Activated CD4-positive, alpha-beta memory T cell treated with anti-CD3 and anti-CD28 coated beads, Interleukin-2, amount 10 ng/mL, durations not matched to agents 7 days and 5 days (primary cell): ENCODE data around the gene NR1D1. TPM values are rescaled to one million over a fixed set of nuclear protein-coding genes. Genes with fewer than 3 reads are reported as not detected.

Experiments
- CTCF ChIA-PET: fragments of 350-600 bp; sonication (Branson Sonifier 250); formaldehyde crosslinking; loops from one replicate; lab custom pipeline; 2021; ENCODE audit warnings: antibody characterized with exemption, inconsistent platforms; lab: Charles Lee
- POLR2A ChIA-PET: fragments of 350-600 bp; sonication (Branson Sonifier 250); formaldehyde crosslinking; loops from one replicate; lab custom pipeline; 2021; ENCODE audit warnings: antibody characterized with exemption; lab: Charles Lee
- DNase-seq: peaks from one replicate; pipeline ENCODE4 v3.0.0-alpha.2; 2020
- H3K27ac Mint-ChIP-seq: one replicate; pipeline ENCODE4 v1.8.0; 2021; ENCODE audit warnings: mild to moderate bottlenecking, mixed read lengths
- H3K27me3 Mint-ChIP-seq: one replicate; pipeline ENCODE4 v1.8.0; 2021; ENCODE audit warnings: mixed read lengths
- H3K36me3 Mint-ChIP-seq: one replicate; pipeline ENCODE4 v1.8.0; 2021; ENCODE audit warnings: low read depth, mixed read lengths
- H3K4me1 Mint-ChIP-seq: one replicate; pipeline ENCODE4 v1.8.0; 2021; ENCODE audit warnings: mixed read lengths
- H3K4me3 Mint-ChIP-seq: one replicate; pipeline ENCODE4 v1.8.0; 2021; ENCODE audit warnings: mild to moderate bottlenecking, mixed read lengths
- H3K9me3 Mint-ChIP-seq: one replicate; pipeline ENCODE4 v1.8.0; 2021; ENCODE audit warnings: mixed read lengths
- total RNA-seq, 2 experiments: library from RNA; stranded (reverse); gene quantifications; one replicate each; pipeline ENCODE4 v1.2.3, GENCODE V29; 2021

Gene NR1D1
- total RNA-seq, 2 experiments from 2014 or later = 5.2 to 5.9 TPM

DNA sequence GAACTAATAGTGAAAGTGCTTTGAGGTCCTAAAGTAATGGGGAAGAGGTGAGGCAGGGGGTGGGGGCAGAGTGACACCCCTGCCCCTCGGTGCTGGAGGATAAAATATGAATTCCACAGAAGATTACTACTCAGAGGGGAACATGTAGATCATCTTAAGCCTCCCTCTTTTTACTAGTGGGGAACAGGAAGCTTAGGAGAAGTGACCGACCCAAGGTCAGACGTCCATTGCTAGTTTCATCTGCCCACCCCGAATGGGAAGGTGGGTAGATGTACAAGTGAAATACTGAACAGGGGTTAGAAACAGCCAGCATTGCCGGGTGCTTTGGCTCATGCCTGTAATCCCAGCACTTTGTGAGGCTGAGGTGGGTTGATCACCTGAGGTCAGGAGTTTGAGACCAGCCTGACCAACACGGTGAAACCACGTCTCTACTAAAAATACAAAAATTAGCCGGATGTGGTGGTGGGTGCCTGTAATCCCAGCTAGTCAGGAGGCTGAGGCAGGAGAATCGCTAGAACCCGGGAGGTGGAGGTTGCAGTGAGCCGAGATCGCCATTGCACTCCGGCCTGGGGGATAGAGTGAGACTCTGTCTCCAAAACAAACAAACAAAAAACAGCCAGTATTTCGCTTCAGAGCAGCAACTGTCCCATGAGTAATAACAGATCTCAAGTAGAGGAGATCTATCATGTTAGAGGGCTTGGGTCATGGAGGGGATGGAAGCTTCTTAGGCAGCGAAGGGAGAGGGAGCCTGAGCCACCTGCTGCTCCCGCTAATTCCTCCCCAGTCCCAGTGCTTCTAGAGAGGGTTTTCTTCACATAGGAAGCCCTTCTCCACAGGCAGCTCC is 1.2 kb upstream of the NR1D1 start:
- Mint-ChIP-seq H3K4me3 (no peak overlapping the region), H3K27ac (no peak overlapping the region), H3K36me3 (peaks cover 15% of the 10 kb centered on the region), H3K27me3 (no peaks in the 10 kb centered on the region), H3K4me1 (peaks cover 89% of the 10 kb centered on the region), H3K9me3 (no peaks in the 10 kb centered on the region)
- CTCF ChIA-PET = interaction anchor here (1.4 to 10.5 kb wide), 5 partner anchors 10 to 67 kb away, joined by 4 to 141 read pairs (median 10); partner anchors contain the start of gene MSL1
- DNase-seq = no peak
- POLR2A ChIA-PET = interaction anchor here (0.8 to 7.8 kb wide), 11 partner anchors 10 to 223 kb away, joined by 3 to 110 read pairs (median 10); partner anchors contain the start of genes MED24, MSL1 and PSMD3

DNA sequence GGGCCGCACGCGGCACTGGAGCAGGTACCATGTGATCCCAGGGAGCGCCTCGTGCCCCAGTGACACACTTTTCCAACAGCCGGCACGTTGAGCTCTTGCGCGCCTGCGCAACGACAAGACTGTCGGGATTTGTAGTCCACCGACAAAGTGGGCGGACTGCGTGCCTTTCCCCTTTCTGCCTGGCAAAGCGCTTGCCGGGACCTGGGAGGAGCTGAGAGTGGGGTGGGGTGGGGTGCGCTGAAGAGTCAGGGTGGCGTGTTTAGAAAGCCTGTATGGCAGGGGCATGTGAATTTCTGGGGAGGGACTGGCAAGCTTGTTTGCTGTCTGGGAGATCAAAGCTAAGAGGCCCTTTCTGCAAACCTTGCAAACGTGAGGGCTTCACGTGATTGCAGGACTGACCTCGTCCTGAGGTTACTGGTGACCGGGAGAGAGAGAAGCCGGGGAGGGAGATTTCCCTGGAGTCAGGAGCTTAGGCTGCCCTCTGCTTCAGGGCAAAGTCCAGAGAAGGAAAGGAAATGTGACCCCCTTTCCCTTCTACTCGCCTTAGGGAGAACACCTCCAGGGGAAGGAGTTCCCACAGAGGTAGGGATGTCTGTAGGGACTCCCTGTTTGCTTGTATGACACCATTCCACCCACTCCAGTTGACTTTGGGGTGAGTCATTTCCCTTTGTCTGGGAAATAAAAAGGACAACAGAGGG is 429 bp upstream of the NR1D1 start:
- no peaks in the 10 kb centered on the region for H3K27me3 Mint-ChIP-seq
- peak overlapping the region; percentile 80 for H3K27ac Mint-ChIP-seq
- ChIA-PET POLR2A (interaction anchor here (0.8 to 7.8 kb wide), 13 partner anchors 11 to 380 kb away, joined by 3 to 110 read pairs (median 4); partner anchors contain the start of genes CASC3, MED24, MSL1 and PSMD3), CTCF (interaction anchor here (0.9 to 10.5 kb wide), 7 partner anchors 11 to 75 kb away, joined by 3 to 141 read pairs (median 4); partner anchors contain the start of genes MED24 and MSL1)
- peaks cover 19% of the 10 kb centered on the region for H3K36me3 Mint-ChIP-seq
- DNase-seq = peak; percentile 93
- no peaks in the 10 kb centered on the region for H3K9me3 Mint-ChIP-seq
- H3K4me1 Mint-ChIP-seq = peaks cover 89% of the 10 kb centered on the region
- peak overlapping the region; percentile 77 for H3K4me3 Mint-ChIP-seq

DNA sequence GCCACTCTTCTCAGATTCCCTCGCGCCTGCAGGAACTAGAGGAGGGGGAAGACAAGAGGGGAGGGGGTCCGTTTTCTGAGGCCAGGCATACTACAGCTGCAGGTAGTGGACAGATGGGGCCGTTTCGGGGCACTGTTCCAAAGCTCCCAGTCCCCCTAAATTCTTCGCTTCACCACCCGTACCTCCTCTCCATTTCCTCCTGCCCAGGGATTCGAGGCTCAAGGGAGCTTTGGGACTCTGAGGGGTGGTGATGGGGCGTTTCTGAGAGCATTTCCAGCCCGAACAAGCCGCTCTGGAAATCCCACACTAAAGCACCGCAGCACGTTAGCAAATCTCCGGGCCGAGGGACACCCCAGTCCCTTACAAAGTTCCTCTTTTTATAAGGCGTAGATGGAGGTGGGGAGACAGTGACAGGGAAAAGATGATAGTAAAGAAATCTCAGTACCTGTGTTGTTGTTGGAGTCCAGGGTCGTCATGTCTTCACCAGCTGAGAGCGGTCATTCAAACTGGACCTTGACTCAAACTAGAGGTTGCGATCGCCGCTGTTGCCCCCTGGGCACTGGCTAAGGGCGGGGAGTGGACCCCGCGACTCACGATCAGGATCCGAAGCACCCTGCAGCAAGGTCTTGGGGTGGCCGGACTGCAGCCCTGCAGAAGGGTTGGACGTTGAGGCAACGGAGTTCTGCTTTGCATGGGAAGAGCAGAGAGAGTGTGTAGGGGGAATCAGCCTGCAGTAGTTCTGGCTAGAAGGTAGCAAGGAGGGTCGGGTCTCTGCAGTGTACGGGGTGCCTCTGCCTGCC is 570 bp downstream of the NR1D1 start:
- H3K9me3 Mint-ChIP-seq = no peaks in the 10 kb centered on the region
- DNase-seq = no peak
- CTCF ChIA-PET = interaction anchor here (0.9 to 10.5 kb wide), 11 partner anchors 12 to 76 kb away, joined by 3 to 141 read pairs (median 6); partner anchors contain the start of genes MED24 and MSL1

DNA sequence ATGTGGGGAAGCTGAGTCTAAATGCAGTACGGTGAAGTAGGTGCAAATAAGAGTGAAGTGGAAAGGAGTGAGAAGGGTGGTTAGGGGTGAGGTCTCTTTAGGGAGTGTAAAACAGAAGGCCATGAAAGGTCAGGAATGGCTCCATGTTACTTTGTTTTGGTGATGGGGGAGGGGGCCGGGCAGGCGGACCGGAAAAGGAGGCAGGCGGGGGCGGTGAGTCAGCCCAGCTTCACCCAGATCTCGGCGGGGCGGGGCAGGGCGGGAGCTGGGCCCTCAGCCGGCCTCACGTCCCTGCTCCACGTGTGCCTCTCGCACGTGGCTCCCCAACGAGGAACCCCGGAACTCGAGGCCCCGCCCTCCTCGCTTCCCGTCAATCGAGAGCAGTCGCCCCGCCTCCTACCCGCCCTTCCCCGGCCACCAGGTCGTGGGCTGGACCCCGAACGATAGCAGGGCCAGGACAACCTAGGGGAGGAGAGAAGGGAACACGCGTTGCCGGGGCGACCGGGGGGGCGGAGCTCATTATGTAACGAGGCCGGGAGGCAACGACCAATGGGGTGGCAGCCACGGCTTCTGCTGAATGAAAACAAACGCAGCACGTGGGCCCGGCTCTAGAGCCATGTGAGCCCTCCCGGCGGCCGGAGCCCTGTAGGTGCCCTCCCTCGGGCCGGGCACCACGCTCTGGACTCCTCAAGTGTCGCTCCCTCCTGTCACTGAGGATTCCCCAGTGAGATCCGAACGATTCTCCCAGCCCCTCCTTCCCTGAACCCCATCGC is 1.4 kb downstream of the NR1D1 start:
- peaks cover 88% of the 10 kb centered on the region for H3K4me1 Mint-ChIP-seq
- ChIA-PET POLR2A (interaction anchor here (0.8 to 7.8 kb wide), 16 partner anchors 8 to 637 kb away, joined by 3 to 110 read pairs (median 4); partner anchors contain the start of genes CASC3, CDK12, MED24 and MSL1), CTCF (interaction anchor here (0.8 to 10.5 kb wide), 7 partner anchors 13 to 35 kb away, joined by 3 to 141 read pairs (median 6); no protein-coding TSS in a partner anchor)
- peak overlapping the region; percentile 77 for H3K4me3 Mint-ChIP-seq
- H3K36me3 Mint-ChIP-seq = peaks cover 36% of the 10 kb centered on the region
- H3K9me3 Mint-ChIP-seq = no peaks in the 10 kb centered on the region
- no peaks in the 10 kb centered on the region for H3K27me3 Mint-ChIP-seq
- peak; percentile 98 for DNase-seq
- H3K27ac Mint-ChIP-seq = peak overlapping the region; percentile 92

More for the DNA sequence above, 570 bp downstream of the NR1D1 start:
- POLR2A ChIA-PET = interaction anchor here (0.9 to 7.8 kb wide), 21 partner anchors 10 to 638 kb away, joined by 3 to 110 read pairs (median 4); partner anchors contain the start of genes CASC3, CDK12, MED24 and MSL1
- Mint-ChIP-seq H3K4me1 (peaks cover 89% of the 10 kb centered on the region), H3K36me3 (peaks cover 29% of the 10 kb centered on the region), H3K27ac (peak overlapping the region; percentile 92), H3K27me3 (no peaks in the 10 kb centered on the region), H3K4me3 (peak overlapping the region; percentile 77)

DNA sequence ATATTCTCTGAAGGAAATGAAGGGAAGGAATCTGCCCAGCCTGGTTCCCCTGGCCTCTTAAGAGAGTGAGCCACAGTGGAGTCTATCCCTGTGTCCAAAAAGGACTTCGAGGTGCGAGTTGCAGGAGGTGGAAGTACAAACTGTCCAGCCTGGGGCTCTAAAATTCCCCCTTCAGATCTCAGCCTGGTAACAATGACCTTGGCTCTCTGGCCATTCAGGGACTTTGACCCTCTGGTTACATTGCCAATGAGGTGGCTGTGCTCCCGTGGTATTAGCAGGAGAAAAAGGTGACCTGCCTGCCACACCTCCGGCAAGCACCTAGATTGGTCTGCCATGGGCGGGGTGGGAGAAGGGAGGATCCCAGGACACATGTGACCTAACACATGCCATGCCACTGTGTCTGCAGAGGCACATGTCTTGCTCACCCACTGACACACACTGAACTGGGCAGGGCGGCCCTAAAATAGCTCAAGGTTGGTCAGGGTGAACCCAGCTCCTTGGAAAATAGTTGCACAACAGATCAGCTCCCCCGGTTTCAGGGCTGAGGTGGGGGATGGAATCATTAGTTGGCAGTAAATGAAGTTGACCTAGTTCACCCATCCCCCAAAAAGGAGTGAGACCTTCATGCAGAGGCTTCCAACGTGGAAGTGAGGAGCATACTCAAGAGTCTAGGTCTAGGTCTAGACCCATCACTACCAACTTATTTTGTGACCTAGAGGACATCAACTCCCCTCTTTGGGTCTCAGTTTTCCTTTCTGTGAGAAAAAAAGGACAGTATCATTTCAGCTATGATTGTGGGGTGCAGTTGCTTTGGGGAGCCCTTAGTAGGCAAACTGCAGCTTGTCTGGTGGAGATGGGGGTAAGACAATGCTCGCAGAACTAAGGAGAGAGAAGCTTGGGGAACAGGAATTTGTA is 2.2 kb downstream of the NR1D1 start:
- ChIA-PET CTCF (interaction anchor here (0.8 to 10.5 kb wide), 7 partner anchors 12 to 34 kb away, joined by 3 to 141 read pairs (median 6); no protein-coding TSS in a partner anchor), POLR2A (interaction anchor here (0.8 to 7.8 kb wide), 12 partner anchors 9 to 307 kb away, joined by 3 to 110 read pairs (median 8); partner anchors contain the start of genes CASC3, MED24, MSL1 and ORMDL3)
- H3K27me3 Mint-ChIP-seq = no peaks in the 10 kb centered on the region
- peak; percentile 33 for DNase-seq
- H3K4me1 Mint-ChIP-seq = peaks cover 87% of the 10 kb centered on the region
- peak overlapping the region; percentile 77 for H3K4me3 Mint-ChIP-seq
- H3K9me3 Mint-ChIP-seq = no peaks in the 10 kb centered on the region
- H3K27ac Mint-ChIP-seq = peak overlapping the region; percentile 92
- H3K36me3 Mint-ChIP-seq = peaks cover 43% of the 10 kb centered on the region

DNA sequence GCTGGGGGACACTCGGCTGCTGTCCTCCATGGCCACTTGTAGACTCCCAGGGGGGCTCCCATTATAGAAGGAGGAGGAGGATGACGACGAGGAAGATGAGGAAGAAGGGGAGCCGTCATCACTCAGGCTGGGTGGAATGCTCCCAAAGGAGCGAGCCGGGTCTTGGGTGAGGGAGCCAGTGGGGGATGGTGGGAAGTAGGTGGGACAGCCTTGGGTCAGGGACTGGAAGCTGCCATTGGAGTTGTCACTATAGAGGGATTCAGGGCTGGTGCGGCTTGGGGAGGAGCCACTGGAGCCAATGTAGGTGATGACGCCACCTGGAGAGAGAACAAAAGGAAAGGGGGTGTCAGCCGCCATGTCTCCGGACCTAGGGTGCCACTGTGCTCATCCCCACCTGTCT is 3.3 kb downstream of the NR1D1 start:
- no peaks in the 10 kb centered on the region for H3K27me3 Mint-ChIP-seq
- CTCF ChIA-PET = interaction anchor here (2.4 to 10.5 kb wide), 2 partner anchors 11 to 15 kb away, joined by 9 to 141 read pairs; no protein-coding TSS in a partner anchor
- H3K9me3 Mint-ChIP-seq = no peaks in the 10 kb centered on the region
- H3K4me1 Mint-ChIP-seq = peaks cover 84% of the 10 kb centered on the region
- peak overlapping the region; percentile 92 for H3K27ac Mint-ChIP-seq
- peak overlapping the region; percentile 77 for H3K4me3 Mint-ChIP-seq
- POLR2A ChIA-PET = interaction anchor here (0.8 to 7.8 kb wide), 6 partner anchors 10 to 43 kb away, joined by 3 to 110 read pairs (median 30); partner anchors contain the start of genes CASC3 and MSL1
- peaks cover 43% of the 10 kb centered on the region for H3K36me3 Mint-ChIP-seq
- DNase-seq = no peak

DNA sequence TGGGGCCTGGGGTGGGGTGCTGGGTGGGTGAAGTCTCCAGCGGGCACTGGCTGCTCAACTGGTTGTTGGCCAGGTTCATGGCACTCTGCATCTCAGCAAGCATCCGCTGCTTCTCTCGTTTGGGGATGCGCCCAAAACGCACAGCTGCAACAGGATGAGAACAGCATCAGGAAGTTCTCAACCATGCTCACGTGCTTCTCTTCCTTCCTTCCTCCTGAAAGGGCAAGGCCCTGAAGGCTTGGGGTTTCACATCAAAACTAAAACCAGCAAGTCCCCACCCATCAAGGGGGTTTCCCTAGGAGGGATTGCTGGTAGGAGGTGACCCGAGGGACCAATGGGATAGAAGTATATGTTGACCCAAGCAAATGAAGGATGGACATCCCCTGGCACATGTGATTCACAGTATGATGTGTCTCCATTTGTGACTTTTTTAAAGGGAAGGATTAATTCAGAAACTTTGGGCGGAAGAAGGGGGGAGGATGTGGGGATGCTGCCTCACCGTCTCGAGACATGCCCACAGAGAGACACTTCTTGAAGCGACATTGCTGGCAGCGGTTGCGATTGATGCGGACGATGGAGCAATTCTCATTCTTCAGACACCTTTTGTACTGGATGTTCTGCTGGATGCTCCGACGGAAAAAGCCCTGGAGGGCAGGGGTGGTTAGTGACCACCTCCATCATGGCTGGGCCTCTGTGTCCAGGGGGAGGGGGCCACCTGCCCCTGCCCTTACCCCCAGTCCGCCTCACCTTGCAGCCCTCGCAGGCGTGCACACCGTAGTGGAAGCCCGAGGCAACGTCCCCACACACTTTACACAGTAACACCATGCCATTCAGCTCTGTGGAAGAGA is 4.2 kb downstream of the NR1D1 start:
- peak; percentile 91 for DNase-seq
- peak overlapping the region; percentile 77 for H3K4me3 Mint-ChIP-seq
- ChIA-PET CTCF (interaction anchor here (1.2 to 10.5 kb wide), 6 partner anchors 10 to 73 kb away, joined by 3 to 141 read pairs (median 6); no protein-coding TSS in a partner anchor), POLR2A (interaction anchor here (0.6 to 7.8 kb wide), 14 partner anchors 8 to 44 kb away, joined by 3 to 110 read pairs (median 4); partner anchors contain the start of genes CASC3, MSL1 and THRA)
- no peaks in the 10 kb centered on the region for H3K27me3 Mint-ChIP-seq
- peak overlapping the region; percentile 92 for H3K27ac Mint-ChIP-seq
- peaks cover 43% of the 10 kb centered on the region for H3K36me3 Mint-ChIP-seq
- peaks cover 77% of the 10 kb centered on the region for H3K4me1 Mint-ChIP-seq
- H3K9me3 Mint-ChIP-seq = no peaks in the 10 kb centered on the region

DNA sequence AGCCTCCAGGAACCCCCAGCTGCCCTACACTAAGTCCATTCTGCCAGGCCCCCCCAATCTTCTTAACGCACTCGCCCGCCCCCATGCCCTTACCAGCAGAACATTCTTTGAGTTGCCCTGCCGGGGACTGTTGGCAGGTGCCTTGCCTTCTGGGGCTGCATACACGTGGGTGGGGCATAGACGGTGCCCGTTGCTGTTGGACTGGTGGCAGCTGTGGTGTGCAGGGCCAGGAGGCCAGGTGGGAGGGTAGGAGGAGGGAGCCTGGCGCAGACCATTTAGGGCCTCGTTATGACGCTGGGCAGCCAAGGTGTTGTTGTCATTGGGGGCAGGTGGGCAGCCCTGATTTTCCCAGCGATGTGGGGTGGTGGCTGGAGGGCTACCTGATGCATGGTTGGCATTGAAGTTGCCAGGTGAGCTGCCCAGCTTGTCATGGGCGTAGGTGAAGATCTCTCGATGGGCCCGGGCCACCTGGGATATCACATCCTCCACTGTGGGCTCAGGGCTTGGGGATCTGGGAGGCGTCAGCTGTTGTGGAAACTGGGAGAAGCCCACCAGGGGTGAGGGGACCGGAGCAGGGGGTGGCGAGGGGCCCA is 4.9 kb downstream of the NR1D1 start:
- Mint-ChIP-seq H3K9me3 (no peaks in the 10 kb centered on the region), H3K36me3 (peaks cover 43% of the 10 kb centered on the region), H3K4me3 (peak overlapping the region; percentile 77), H3K27me3 (no peaks in the 10 kb centered on the region), H3K27ac (peak overlapping the region; percentile 92), H3K4me1 (peaks cover 70% of the 10 kb centered on the region)
- POLR2A ChIA-PET = interaction anchor here (0.7 to 7.8 kb wide), 13 partner anchors 8 to 123 kb away, joined by 3 to 110 read pairs (median 3); partner anchors contain the start of genes CASC3, THRA and WIPF2
- no peak for DNase-seq
- CTCF ChIA-PET = interaction anchor here (1.2 to 10.5 kb wide), 6 partner anchors 9 to 73 kb away, joined by 3 to 141 read pairs (median 6); no protein-coding TSS in a partner anchor

DNA sequence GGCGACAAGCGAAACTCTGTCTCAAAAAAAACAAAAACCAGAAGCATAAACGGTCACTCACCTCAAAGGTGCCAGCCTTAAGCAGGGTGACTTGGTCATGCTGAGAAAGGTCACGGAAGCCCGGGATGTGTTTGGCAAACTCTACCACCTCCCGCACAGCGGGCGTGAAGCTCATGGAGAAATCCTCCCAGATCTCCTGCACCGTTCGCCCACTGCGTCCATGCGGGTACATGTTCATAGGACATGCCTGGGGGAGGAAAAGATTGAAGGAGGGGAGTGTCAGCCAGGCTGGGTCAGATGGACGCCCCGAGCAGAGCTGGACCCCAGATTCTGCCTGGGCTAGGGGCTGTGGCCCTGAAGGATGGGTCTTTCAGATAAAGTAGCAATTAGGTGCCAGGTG is 5.5 kb downstream of the NR1D1 start:
- POLR2A ChIA-PET = interaction anchor here (0.7 to 7.8 kb wide), 10 partner anchors 9 to 124 kb away, joined by 3 to 110 read pairs (median 4); partner anchors contain the start of genes CASC3, MED24 and WIPF2
- DNase-seq = no peak
- H3K27me3 Mint-ChIP-seq = no peaks in the 10 kb centered on the region
- H3K27ac Mint-ChIP-seq = peak overlapping the region; percentile 92
- CTCF ChIA-PET = interaction anchor here (0.9 to 10.5 kb wide), 5 partner anchors 10 to 67 kb away, joined by 3 to 141 read pairs (median 4); no protein-coding TSS in a partner anchor
- H3K4me3 Mint-ChIP-seq = no peak overlapping the region
- no peaks in the 10 kb centered on the region for H3K9me3 Mint-ChIP-seq
- H3K36me3 Mint-ChIP-seq = peaks cover 43% of the 10 kb centered on the region
- H3K4me1 Mint-ChIP-seq = peaks cover 64% of the 10 kb centered on the region
